DMS79 treated with DMSO at 0.1 percent for 48 hours (cell line): ENCODE results near the gene KLHL30.
A peak's percentile ranks its signal among the peaks of the same experiment; 100 is the strongest.

Source experiments
- DNase-seq: peaks from one replicate; lab custom pipeline; 2025; lab: John Stamatoyannopoulos, UW

The KLHL30 gene

GRCh38 chr2:238148981-238149380 is 10.5 kb downstream of the KLHL30 start:
- DNase-seq = no peak

- no peak for DNase-seq
Observed at GRCh38 chr2:238149841-238150572, 11.5 kb downstream of the KLHL30 start.

GRCh38 chr2:238150686-238151085 is 12.2 kb downstream of the KLHL30 start:
- no peak for DNase-seq

- no peak for DNase-seq
Observed at GRCh38 chr2:238151205-238151604, 12.7 kb downstream of the KLHL30 start.

GRCh38 chr2:238151628-238152235 is 13.3 kb downstream of the KLHL30 start:
- DNase-seq = no peak

GRCh38 chr2:238152771-238153688 is 14.6 kb downstream of the KLHL30 start:
- no peak for DNase-seq

GRCh38 chr2:238154570-238154969 is 16.1 kb downstream of the KLHL30 start:
- DNase-seq = no peak

GRCh38 chr2:238155051-238155760 is 16.7 kb downstream of the KLHL30 start:
- no peak for DNase-seq

- DNase-seq = no peak
Observed at GRCh38 chr2:238155761-238156694, 17.6 kb downstream of the KLHL30 start.

- DNase-seq = peak; percentile 49
Observed at GRCh38 chr2:238157506-238158017, 19.1 kb downstream of the KLHL30 start.

- DNase-seq = no peak
Observed at GRCh38 chr2:238158018-238158508, 19.6 kb downstream of the KLHL30 start.

- DNase-seq = peak; percentile 23
Observed at GRCh38 chr2:238158509-238159070, 20.1 kb downstream of the KLHL30 start, which contains the start of gene ERFE. Gene ERFE, plus strand, starts transcription at chr2:238158970. Its CDS starts 38 bp downstream, at chr2:238159008.

GRCh38 chr2:238159071-238159539 is 20.6 kb downstream of the KLHL30 start:
- no peak for DNase-seq

- DNase-seq = no peak
Observed at GRCh38 chr2:238159661-238160205, 21.3 kb downstream of the KLHL30 start.

- DNase-seq = no peak
Observed at GRCh38 chr2:238160206-238161129, 22.0 kb downstream of the KLHL30 start.

GRCh38 chr2:238161291-238162051 is 23.0 kb downstream of the KLHL30 start:
- DNase-seq = no peak

- no peak for DNase-seq
Observed at GRCh38 chr2:238162251-238162845, 23.9 kb downstream of the KLHL30 start.
